ENCODE data around the gene SLC17A7. TPM values are rescaled to one million over a fixed set of nuclear protein-coding genes. Genes with fewer than 3 reads are reported as not detected.

The SLC17A7 gene
- total and polyA plus RNA-seq, 2 of the 13 experiments (the other 11 are each of a cell fraction or from before 2014, with no cell fraction given), result 0.32 TPM; not detected in 1

DNA sequence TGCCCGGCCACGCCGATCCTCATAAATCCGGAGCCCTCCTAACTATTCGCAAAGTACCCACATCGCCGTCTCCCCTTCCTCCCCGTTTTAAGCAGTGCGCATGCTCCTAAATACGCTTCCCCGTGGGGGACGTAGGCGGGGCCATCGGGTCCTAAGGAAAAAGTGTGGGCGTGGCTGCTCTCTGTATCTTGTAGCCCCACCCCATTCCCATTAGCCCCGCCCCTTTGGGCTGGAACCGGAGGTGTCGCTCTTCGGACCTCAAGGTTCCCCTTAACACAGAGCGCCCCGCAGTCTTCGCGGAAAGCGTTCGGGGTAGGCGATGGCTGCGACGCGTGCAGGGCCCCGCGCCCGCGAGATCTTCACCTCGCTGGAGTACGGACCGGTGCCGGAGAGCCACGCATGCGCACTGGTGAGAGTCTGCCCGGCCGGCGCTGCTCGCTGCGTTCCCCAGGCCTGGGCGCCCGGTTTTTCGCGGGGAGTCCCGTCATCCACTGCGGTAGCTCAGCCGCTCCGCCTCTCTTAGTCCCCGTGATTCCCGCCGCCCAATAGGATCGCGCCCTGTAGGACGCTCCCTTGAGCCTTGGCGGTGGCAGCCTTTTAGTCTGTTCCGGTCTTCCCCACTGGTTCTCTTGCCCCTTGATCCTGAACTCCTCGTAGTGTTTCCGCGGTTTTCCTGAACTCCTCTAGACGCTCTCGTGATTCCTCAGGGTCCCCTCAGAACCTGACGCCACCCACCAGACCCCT, 11.9 kb upstream of the SLC17A7 start, which contains the start of gene ALDH16A1 (continued):
- no peak for TF ChIP-seq AFF4 (CRISPR knock-in tag; IDR thresholded peaks at IDR 0.05)
- no peak for TF ChIP-seq SP1 (IDR thresholded peaks at IDR 0.05)
- peak; percentile 57 for TF ChIP-seq SP1 (CRISPR knock-in tag; IDR thresholded peaks at IDR 0.05)
- no peak for TF ChIP-seq ZNF761 (CRISPR knock-in tag; conservative IDR thresholded peaks at IDR 0.05)
- 0 out of 2 replicates have a peak, but pooled peaks have one; percentile 9 for TF ChIP-seq FOXJ3 (CRISPR knock-in tag; IDR thresholded peaks at IDR 0.05; ENCODE audit: borderline replicate concordance)
- no peak; the same call in 1 of the 2 replicates for TF ChIP-seq CENPT (CRISPR knock-in tag; IDR thresholded peaks at IDR 0.05; ENCODE audit: low read depth)
- TF ChIP-seq HINFP (CRISPR knock-in tag; IDR thresholded peaks at IDR 0.05; ENCODE audit: low read depth), result no peak
- no peak for TF ChIP-seq ZBTB3 (CRISPR knock-in tag; IDR thresholded peaks at IDR 0.05; ENCODE audit: borderline replicate concordance, low read depth)
- no peak for TF ChIP-seq SAFB2 (CRISPR knock-in tag; IDR thresholded peaks at IDR 0.05; ENCODE audit: borderline replicate concordance, low read depth)
- no peak; the same call in 1 of the 2 replicates for TF ChIP-seq KLF6 (CRISPR knock-in tag; IDR thresholded peaks at IDR 0.05)
- no peak for TF ChIP-seq ZC3H13 (CRISPR knock-in tag; IDR thresholded peaks at IDR 0.05)
- peak; percentile 67; the same call in 1 of the 2 replicates for TF ChIP-seq ZNF639 (CRISPR knock-in tag; conservative IDR thresholded peaks at IDR 0.05)
- no peak for TF ChIP-seq CBX2 (IDR thresholded peaks at IDR 0.05; ENCODE audit: low read depth, low read length)
- no peak for TF ChIP-seq CBX2 (CRISPR knock-in tag; IDR thresholded peaks at IDR 0.05; ENCODE audit: low read depth)
- no peak for TF ChIP-seq MAFF (IDR thresholded peaks at IDR 0.05; ENCODE audit: low read depth, low read length)
- TF ChIP-seq TRIM22 (IDR thresholded peaks at IDR 0.05), result no peak
- TF ChIP-seq ZNF484 (CRISPR knock-in tag; IDR thresholded peaks at IDR 0.05; ENCODE audit: borderline replicate concordance, low read depth), result no peak
- TF ChIP-seq DNMT3B (CRISPR knock-in tag; conservative IDR thresholded peaks at IDR 0.05), result 0 out of 2 replicates have a peak, but pooled peaks have one; percentile 44
- no peak for TF ChIP-seq ZNF7 (CRISPR knock-in tag; IDR thresholded peaks at IDR 0.05)
- TF ChIP-seq ELF4 (CRISPR knock-in tag; IDR thresholded peaks at IDR 0.05; ENCODE audit: borderline replicate concordance), result no peak
- no peak for TF ChIP-seq ZFP37 (CRISPR knock-in tag; IDR thresholded peaks at IDR 0.05; ENCODE audit: borderline replicate concordance)
